Measurements from ENCODE around the gene FAM13B.

Gene FAM13B

DNA sequence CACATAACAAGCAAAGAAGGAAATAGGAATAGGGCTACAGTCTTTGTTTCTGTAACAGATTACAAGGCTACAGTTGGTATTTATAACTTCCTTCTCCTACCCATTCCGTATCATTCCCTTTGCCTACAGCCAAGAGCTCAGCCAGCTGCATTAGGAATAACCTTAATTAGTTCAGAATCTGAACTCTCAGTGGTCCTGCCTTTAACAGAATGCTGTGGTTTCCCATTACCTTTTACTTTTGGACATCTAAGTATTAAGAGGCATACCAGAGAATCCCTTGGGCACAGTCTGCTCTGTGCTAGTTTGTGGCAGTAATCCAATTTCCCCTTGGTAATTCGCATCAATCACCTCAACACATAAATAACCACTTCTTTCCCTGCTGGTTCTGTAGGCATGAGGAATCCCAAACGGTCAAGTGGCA is 99.4 kb downstream of the FAM13B start:
- no peaks in the 10 kb centered on the region for H3K4me1 Mint-ChIP-seq
- H3K4me3 Mint-ChIP-seq = no peak overlapping the region
- no peak overlapping the region for H3K27ac Mint-ChIP-seq
- no peaks in the 10 kb centered on the region for H3K27me3 Mint-ChIP-seq
- no peak for DNase-seq
- peaks cover 19% of the 10 kb centered on the region for H3K36me3 Mint-ChIP-seq
- no peaks in the 10 kb centered on the region for H3K9me3 Mint-ChIP-seq
- CTCF ChIA-PET = interaction anchor here (0.6 to 1.0 kb wide), 3 partner anchors 191 to 446 kb away, joined by 3 to 4 read pairs (median 3); no protein-coding TSS in a partner anchor

DNA sequence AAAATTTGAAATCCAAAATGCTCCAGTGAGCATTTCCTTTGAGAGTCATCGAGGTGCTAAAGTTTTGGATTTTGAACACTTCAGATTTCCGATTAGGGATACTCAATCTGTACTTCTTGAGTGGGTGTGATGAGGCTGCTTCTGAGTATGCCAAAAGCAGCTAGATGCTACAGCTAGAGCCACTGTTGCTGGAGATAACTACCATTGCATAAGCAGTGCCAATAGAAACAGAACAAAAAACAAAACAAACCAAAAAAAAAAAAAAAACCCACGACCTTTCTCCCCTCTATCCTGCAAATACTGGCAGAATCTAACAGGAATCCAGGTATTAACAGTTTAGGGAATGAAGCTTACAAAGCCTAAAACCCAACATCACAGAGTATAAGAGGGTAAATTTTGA is 100.1 kb downstream of the FAM13B start:
- DNase-seq = no peak
- no peaks in the 10 kb centered on the region for H3K4me1 Mint-ChIP-seq
- CTCF ChIA-PET = interaction anchor here (0.6 to 0.9 kb wide), 2 partner anchors 303 to 447 kb away, joined by 3 to 4 read pairs; no protein-coding TSS in a partner anchor
- H3K9me3 Mint-ChIP-seq = no peaks in the 10 kb centered on the region
- no peak overlapping the region for H3K27ac Mint-ChIP-seq
- peaks cover 20% of the 10 kb centered on the region for H3K36me3 Mint-ChIP-seq
- H3K27me3 Mint-ChIP-seq = no peaks in the 10 kb centered on the region
- H3K4me3 Mint-ChIP-seq = no peak overlapping the region

- DNase-seq = no peak
These were observed 109.0 kb downstream of the FAM13B start for GRCh38 chr5:137923856-137924255.

GRCh38 chr5:137921931-137922330 is 110.9 kb downstream of the FAM13B start:
- Mint-ChIP-seq H3K27me3 (peaks cover 8% of the 10 kb centered on the region), H3K4me3 (no peak overlapping the region), H3K4me1 (no peaks in the 10 kb centered on the region), H3K9me3 (peaks cover 3% of the 10 kb centered on the region), H3K36me3 (no peaks in the 10 kb centered on the region), H3K27ac (no peak overlapping the region)
- CTCF ChIA-PET = no interaction called here
- no peak for DNase-seq

More at GRCh38 chr5:137923856-137924255, 109.0 kb downstream of the FAM13B start:
- CTCF ChIA-PET = no interaction called here
- H3K27me3 Mint-ChIP-seq = no peaks in the 10 kb centered on the region
- H3K36me3 Mint-ChIP-seq = peaks cover 2% of the 10 kb centered on the region
- no peak overlapping the region for H3K4me3 Mint-ChIP-seq
- H3K4me1 Mint-ChIP-seq = no peaks in the 10 kb centered on the region
- no peak overlapping the region for H3K27ac Mint-ChIP-seq
- H3K9me3 Mint-ChIP-seq = no peaks in the 10 kb centered on the region

- DNase-seq = no peak
- Mint-ChIP-seq H3K27me3 (peaks cover 22% of the 10 kb centered on the region), H3K4me3 (no peak overlapping the region), H3K9me3 (peaks cover 9% of the 10 kb centered on the region), H3K4me1 (no peaks in the 10 kb centered on the region), H3K27ac (no peak overlapping the region), H3K36me3 (no peaks in the 10 kb centered on the region)
- CTCF ChIA-PET = interaction anchor here (0.6 kb wide), 1 partner anchor 23 kb away, joined by 3 read pairs; no protein-coding TSS in a partner anchor
These were observed 116.0 kb downstream of the FAM13B start for GRCh38 chr5:137916923-137917322.

DNA sequence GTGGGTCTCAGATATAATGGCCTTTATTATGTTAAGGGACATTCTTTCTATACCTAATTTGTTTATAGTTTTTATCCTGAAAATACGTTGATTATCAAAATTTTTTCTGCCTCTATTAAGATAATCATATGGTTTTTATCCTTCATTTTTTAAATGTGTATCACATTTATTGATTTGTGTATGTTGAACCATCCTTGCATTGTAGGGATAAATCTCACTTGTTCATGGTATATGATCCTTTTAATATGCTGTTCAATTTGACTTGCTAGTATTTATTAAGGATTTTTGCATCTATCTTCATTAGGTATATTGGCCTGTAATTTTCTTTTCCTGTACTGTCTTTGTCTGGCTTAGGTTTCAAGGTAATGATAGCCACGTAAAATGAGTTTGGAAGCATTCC is 118.1 kb downstream of the FAM13B start:
- CTCF ChIA-PET = no interaction called here
- Mint-ChIP-seq H3K27ac (no peak overlapping the region), H3K9me3 (peaks cover 9% of the 10 kb centered on the region), H3K4me3 (no peak overlapping the region), H3K36me3 (no peaks in the 10 kb centered on the region), H3K4me1 (no peaks in the 10 kb centered on the region), H3K27me3 (peaks cover 28% of the 10 kb centered on the region)
- no peak for DNase-seq

- no peaks in the 10 kb centered on the region for H3K9me3 Mint-ChIP-seq
- no peak overlapping the region for H3K4me3 Mint-ChIP-seq
- no peak for DNase-seq
- CTCF ChIA-PET = interaction anchor here (1.1 kb wide), 1 partner anchor 42 kb away, joined by 4 read pairs; no protein-coding TSS in a partner anchor
- no peaks in the 10 kb centered on the region for H3K36me3 Mint-ChIP-seq
- H3K27ac Mint-ChIP-seq = no peak overlapping the region
- H3K27me3 Mint-ChIP-seq = peaks cover 13% of the 10 kb centered on the region
- H3K4me1 Mint-ChIP-seq = peaks cover 3% of the 10 kb centered on the region
These were observed 130.3 kb downstream of the FAM13B start for GRCh38 chr5:137902408-137903133.

DNA sequence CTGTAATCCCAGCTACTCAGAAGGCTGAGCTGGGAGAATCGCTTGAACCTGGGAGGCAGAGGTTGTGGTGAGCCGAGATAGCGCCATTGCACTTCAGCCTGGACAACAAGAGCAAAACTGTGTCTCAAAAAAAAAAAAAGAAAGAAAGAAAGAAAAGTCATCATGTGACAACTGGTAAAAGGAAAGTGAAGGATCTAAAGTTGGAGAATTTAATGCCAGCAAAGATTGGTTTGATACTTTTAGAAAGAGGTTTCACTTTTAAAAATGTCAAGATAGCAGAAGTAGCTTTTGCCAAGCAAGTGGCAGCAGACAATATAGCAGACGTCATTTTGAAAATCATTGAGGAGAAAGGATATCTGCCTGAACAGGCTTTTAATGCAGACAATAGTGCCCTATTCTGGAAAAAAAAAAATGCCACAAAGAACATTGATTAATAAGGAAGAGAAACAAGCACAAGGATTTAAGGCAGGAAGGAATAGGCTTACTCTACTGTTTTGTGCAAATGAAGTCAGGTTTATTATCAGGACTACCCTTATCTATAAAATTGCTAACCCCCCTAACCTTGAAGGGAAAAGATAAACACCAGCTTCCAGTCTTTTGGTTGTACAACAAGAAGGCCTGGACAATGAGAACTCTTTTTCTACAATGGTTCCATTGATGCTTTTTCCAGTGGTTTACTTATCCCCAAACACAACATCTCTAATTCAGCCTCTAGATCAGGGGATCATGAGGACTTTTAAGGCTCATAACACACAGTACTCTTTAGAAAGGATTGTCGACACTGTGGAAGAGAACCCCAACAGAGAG is 131.7 kb downstream of the FAM13B start:
- Mint-ChIP-seq H3K4me3 (no peak overlapping the region), H3K4me1 (peaks cover 3% of the 10 kb centered on the region), H3K27ac (no peak overlapping the region), H3K36me3 (no peaks in the 10 kb centered on the region), H3K27me3 (peaks cover 13% of the 10 kb centered on the region), H3K9me3 (no peaks in the 10 kb centered on the region)
- DNase-seq = no peak
- CTCF ChIA-PET = interaction anchor here (0.6 to 1.1 kb wide), 2 partner anchors 12 to 102 kb away, joined by 3 read pairs; partner anchors contain the start of gene PKD2L2

GRCh38 chr5:137899493-137899892 is 133.4 kb downstream of the FAM13B start:
- Mint-ChIP-seq H3K9me3 (no peaks in the 10 kb centered on the region), H3K4me3 (no peak overlapping the region), H3K36me3 (no peaks in the 10 kb centered on the region), H3K27me3 (peaks cover 23% of the 10 kb centered on the region), H3K27ac (no peak overlapping the region), H3K4me1 (peaks cover 3% of the 10 kb centered on the region)
- no peak for DNase-seq
- CTCF ChIA-PET = no interaction called here

DNA sequence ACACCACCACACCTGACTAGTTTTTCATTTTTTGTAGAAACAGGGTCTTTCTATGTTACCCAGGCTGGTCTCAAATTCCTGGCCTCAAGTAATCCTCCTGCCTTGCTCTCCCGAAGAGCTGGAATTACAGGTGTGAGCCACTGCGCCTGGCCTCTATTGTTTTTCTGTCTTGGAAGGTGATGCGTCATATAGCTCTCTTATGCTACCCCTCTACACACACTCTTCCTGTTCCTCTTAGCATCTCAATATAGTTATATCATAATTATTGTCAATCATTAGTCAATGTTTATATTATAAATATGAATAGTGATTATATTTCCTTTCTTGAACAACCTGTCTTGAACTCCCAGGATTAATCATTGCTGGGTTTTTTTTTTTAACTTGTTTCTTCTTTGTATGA is 136.3 kb downstream of the FAM13B start:
- Mint-ChIP-seq H3K4me3 (no peak overlapping the region), H3K4me1 (peaks cover 3% of the 10 kb centered on the region), H3K9me3 (no peaks in the 10 kb centered on the region), H3K36me3 (no peaks in the 10 kb centered on the region), H3K27ac (no peak overlapping the region), H3K27me3 (peaks cover 15% of the 10 kb centered on the region)
- no peak for DNase-seq
- CTCF ChIA-PET = no interaction called here

- Mint-ChIP-seq H3K9me3 (no peaks in the 10 kb centered on the region), H3K4me1 (peaks cover 3% of the 10 kb centered on the region), H3K27me3 (peaks cover 12% of the 10 kb centered on the region), H3K27ac (no peak overlapping the region), H3K36me3 (peaks cover 2% of the 10 kb centered on the region), H3K4me3 (no peak overlapping the region)
- CTCF ChIA-PET = interaction anchor here (0.5 kb wide), 1 partner anchor 209 kb away, joined by 3 read pairs; no protein-coding TSS in a partner anchor
- DNase-seq = no peak
These were observed 138.3 kb downstream of the FAM13B start for GRCh38 chr5:137894586-137894985.

DNA sequence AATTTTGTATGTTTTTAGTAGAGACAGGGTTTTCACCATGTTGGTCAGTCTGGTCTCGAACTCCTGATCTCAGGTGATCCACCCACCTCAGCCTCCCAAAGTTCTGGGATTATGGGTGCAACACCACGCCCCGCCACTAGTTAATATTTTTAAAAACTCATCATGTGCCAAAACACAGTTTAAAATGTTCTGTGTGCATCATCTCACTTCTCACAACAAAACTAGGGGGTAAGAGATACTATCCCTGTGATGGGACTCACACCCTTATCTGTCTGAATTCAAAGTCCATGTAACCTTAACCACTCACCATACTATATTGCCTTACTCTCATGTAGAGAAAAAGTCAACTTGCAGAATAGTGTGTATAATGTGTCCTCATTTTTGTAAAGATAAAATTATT is 141.0 kb downstream of the FAM13B start:
- peaks cover 21% of the 10 kb centered on the region for H3K27me3 Mint-ChIP-seq
- H3K36me3 Mint-ChIP-seq = peaks cover 5% of the 10 kb centered on the region
- H3K4me3 Mint-ChIP-seq = no peak overlapping the region
- CTCF ChIA-PET = no interaction called here
- peaks cover 21% of the 10 kb centered on the region for H3K4me1 Mint-ChIP-seq
- H3K27ac Mint-ChIP-seq = no peak overlapping the region
- no peak for DNase-seq
- no peaks in the 10 kb centered on the region for H3K9me3 Mint-ChIP-seq

DNA sequence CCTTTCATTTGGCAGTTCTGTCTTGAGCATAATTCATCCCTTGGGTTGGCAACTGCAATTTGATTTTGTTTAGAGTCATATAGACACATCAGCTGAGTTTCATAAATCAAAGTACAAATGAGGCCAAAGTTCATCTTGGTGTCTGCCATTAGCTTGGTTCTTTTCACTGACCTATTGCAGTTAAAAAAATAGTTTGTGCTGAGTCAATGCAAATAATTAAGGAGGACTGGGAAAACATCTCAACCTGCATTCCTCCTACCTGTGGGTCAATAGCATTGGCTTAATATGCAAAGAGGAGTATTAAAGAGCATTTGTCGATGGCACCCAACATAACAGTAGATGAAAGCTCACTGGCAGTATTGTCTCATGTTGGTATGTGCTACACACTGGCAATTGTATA is 142.0 kb downstream of the FAM13B start:
- H3K4me3 Mint-ChIP-seq = no peak overlapping the region
- H3K27me3 Mint-ChIP-seq = peaks cover 19% of the 10 kb centered on the region
- H3K9me3 Mint-ChIP-seq = no peaks in the 10 kb centered on the region
- no peak for DNase-seq
- no peak overlapping the region for H3K27ac Mint-ChIP-seq
- CTCF ChIA-PET = interaction anchor here (1.9 kb wide), 1 partner anchor 243 kb away, joined by 6 read pairs; no protein-coding TSS in a partner anchor
- H3K36me3 Mint-ChIP-seq = peaks cover 5% of the 10 kb centered on the region
- H3K4me1 Mint-ChIP-seq = peaks cover 21% of the 10 kb centered on the region

Measured in activated naive CD4-positive, alpha-beta T cell treated with anti-CD3 and anti-CD28 coated beads, Interleukin-2, amount 10 ng/mL, durations not matched to agents 7 days and 5 days (primary cell).